Measurements from ENCODE around the gene ABCD3.
"Not testable (repeated sequence)": the region's sequence is repeated elsewhere in the genome, so short reads cannot be mapped to it uniquely, and the experiment has no call there.

The ABCD3 gene

GRCh38 chr1:94417978-94418663 lies at the start of gene ABCD3:
Gene ABCD3 (plus strand): TSS chr1:94418389. CDS start chr1:94418479, 90 bp downstream.
- peak; percentile 91 for DNase-seq

GRCh38 chr1:94372771-94373170 lies 45.4 kb upstream of the ABCD3 start:
- DNase-seq, result not testable (repeated sequence)

- not testable (repeated sequence) for DNase-seq
Observed at GRCh38 chr1:94373311-94373710, 44.9 kb upstream of the ABCD3 start.

GRCh38 chr1:94375666-94376065 lies 42.5 kb upstream of the ABCD3 start:
- not testable (repeated sequence) for DNase-seq

- not testable (repeated sequence) for DNase-seq
Observed at GRCh38 chr1:94378493-94378892, 39.7 kb upstream of the ABCD3 start.

GRCh38 chr1:94379615-94380014 lies 38.6 kb upstream of the ABCD3 start:
- DNase-seq, result no peak

GRCh38 chr1:94382201-94382600 lies 36.0 kb upstream of the ABCD3 start:
- DNase-seq, result peak; percentile 19

GRCh38 chr1:94383966-94384408 lies 34.2 kb upstream of the ABCD3 start:
- no peak for DNase-seq

GRCh38 chr1:94384485-94385265 lies 33.5 kb upstream of the ABCD3 start:
- no peak for DNase-seq

GRCh38 chr1:94385308-94385929 lies 32.8 kb upstream of the ABCD3 start:
- DNase-seq, result no peak

- no peak for DNase-seq
Observed at GRCh38 chr1:94389298-94389697, 28.9 kb upstream of the ABCD3 start.

GRCh38 chr1:94394247-94394646 lies 23.9 kb upstream of the ABCD3 start:
- no peak for DNase-seq

GRCh38 chr1:94395231-94395630 lies 23.0 kb upstream of the ABCD3 start:
- no peak for DNase-seq

GRCh38 chr1:94395748-94396309 lies 22.4 kb upstream of the ABCD3 start:
- no peak for DNase-seq

- no peak for DNase-seq
Observed at GRCh38 chr1:94396356-94397010, 21.7 kb upstream of the ABCD3 start.

GRCh38 chr1:94398356-94398755 lies 19.8 kb upstream of the ABCD3 start:
- DNase-seq, result no peak

GRCh38 chr1:94399453-94399852 lies 18.7 kb upstream of the ABCD3 start:
- no peak for DNase-seq

GRCh38 chr1:94401206-94401605 lies 17.0 kb upstream of the ABCD3 start:
- no peak for DNase-seq

- no peak for DNase-seq
Observed at GRCh38 chr1:94406446-94406845, 11.7 kb upstream of the ABCD3 start.

GRCh38 chr1:94408104-94408830 lies 9.9 kb upstream of the ABCD3 start:
- DNase-seq, result no peak

GRCh38 chr1:94411237-94411636 lies 7.0 kb upstream of the ABCD3 start:
- no peak for DNase-seq

GRCh38 chr1:94413311-94413710 lies 4.9 kb upstream of the ABCD3 start:
- no peak for DNase-seq

All from RPMI8226 (cell line).